22Rv1 (cell line): ENCODE measurements around the gene SCO2.

Source experiments
- H3K27ac ChIP-seq: fragments of 450-650 bp; 2 replicates; pipeline ENCODE4 v1.5.1; 2017
- ZFX ChIP-seq: fragments of 450-650 bp; IDR thresholded peaks from 2 replicates; pipeline ENCODE4 v1.6.1; 2017; ENCODE audit warnings: antibody characterized with exemption, borderline replicate concordance
- TF ChIP-seq, protein P1 (sequence below): fragments of 450-650 bp; IDR thresholded peaks from 2 replicates; pipeline ENCODE4 v1.5.1; 2017; ENCODE audit warnings: mild to moderate bottlenecking

Gene SCO2

DNA sequence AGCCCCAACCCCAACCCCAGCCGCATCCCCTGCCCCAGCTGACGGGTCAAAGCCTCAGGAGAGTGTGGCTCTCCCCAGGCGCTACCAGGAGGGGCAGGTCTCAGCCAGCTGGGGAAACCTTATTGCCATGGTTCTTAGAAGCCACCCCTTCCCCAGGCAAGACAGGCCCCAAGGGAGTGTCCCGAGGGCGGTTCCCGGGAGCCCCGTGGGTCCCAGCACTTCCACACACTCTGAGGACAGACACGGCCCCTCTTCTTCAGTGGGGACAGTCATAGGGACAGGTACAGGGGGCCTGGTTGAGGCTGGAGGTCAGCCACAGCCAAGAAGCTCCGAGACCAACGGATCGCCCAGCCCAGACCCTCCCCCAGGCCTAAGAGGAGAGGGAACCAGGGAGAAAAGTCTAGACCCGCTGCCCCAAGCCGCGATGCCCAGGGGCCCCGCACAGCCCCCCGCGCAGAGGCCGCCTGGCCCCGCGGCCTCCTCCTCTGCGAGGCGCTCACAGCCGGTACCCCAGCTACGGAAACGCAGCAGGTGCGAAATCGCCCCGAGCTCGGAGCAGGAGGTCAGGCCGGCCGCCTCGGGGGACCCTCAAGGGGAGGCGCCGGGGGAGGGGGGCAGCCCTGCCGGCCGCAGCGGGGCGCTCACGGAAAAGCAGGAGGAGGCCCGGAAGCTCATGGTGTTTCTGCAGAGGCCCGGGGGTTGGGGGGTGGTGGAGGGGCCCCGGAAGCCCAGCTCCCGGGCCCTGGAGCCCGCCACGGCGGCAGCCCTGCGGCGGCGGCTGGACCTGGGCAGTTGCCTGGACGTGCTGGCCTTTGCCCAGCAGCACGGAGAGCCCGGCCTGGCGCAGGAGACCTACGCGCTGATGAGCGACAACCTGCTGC is 22.9 kb upstream of the SCO2 start:
- TF ChIP-seq, protein P1, sequence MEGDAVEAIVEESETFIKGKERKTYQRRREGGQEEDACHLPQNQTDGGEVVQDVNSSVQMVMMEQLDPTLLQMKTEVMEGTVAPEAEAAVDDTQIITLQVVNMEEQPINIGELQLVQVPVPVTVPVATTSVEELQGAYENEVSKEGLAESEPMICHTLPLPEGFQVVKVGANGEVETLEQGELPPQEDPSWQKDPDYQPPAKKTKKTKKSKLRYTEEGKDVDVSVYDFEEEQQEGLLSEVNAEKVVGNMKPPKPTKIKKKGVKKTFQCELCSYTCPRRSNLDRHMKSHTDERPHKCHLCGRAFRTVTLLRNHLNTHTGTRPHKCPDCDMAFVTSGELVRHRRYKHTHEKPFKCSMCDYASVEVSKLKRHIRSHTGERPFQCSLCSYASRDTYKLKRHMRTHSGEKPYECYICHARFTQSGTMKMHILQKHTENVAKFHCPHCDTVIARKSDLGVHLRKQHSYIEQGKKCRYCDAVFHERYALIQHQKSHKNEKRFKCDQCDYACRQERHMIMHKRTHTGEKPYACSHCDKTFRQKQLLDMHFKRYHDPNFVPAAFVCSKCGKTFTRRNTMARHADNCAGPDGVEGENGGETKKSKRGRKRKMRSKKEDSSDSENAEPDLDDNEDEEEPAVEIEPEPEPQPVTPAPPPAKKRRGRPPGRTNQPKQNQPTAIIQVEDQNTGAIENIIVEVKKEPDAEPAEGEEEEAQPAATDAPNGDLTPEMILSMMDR, result no peak
- TF ChIP-seq ZFX, result no peak

DNA sequence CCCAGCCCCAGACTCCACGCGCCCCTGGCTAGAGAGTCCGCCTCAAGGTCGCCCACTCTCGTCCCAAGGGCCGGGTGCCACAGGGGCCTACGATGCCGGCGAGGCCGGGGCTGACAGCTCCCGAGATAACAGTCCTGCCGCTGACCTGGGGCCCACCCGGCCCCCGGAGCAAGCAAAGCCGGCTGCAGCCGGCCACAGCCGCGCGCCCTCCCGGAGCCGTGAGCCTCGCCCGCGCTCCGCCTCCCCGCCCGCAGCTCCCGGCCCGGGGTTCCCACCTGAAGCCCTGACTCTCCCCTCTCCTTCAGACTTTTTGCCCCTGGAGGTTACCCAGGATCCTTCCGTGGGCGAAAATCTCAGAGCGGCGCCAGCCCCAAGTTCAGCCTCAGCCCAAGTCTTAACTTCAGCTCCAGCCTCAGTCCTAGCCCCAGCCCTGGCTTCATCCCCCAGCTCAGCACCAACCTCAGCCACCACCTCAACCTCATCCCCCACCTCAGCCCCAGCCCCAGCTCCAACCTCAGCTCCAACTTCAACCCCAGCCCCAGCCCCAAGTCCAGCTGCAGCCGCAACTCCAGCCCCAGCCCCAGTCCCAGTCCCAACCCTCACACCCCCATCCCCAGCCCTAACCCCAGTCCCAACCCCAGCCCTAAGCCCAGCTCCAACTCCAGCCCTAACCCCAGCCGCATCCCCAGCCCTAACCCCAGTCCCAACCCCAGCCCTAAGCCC is 22.0 kb upstream of the SCO2 start:
- no peak overlapping the region for H3K27ac ChIP-seq
- no peak for TF ChIP-seq ZFX
- TF ChIP-seq, protein P1, result no peak

More for the DNA sequence above, 22.9 kb upstream of the SCO2 start:
- no peak overlapping the region for H3K27ac ChIP-seq

DNA sequence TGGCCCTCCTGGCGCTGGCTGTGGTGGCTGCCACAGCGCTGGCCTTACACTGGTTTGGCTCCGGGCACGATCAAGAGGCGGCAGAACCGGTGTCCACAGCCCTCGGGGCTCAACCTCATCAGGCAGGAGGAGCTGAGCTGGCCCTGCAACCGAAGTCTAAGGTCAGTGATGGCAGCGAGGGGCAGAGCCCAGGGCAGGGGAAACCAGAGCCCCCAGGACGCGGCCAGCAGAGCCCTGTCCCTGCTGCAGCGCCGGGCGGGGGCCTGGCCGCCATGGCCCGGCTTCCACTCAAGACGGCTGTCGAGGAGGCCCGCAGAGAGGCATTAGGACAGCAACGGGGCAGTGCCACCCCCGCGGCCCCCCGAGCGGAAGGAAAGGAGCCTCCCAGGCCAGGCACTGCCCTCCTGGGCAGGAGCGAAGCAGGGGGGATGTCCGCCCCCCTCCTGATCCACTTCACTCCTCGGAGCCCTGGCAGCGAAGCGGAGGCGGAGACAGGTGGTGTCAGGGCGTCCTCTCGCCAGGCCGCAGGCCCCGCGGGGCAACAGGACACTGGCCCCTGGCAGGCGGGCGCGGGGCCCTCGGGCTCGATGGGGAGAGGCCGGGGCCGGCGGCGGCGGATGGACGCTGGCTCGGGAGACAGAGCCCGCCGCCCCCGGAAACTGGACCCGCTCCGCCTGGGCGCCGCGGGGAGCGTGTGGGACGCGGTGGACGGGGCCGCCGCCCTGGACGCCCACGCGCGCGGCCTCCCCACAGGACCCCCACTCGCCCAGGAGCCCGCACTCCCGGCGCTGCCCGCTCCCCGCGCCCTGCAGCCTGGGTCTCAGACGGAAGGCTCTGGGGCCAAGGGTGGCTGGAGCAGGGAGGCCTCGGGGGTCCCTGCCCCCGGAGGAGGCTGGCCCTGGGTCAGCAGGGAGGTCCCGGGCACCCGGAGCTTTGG is 21.2 kb upstream of the SCO2 start:
- TF ChIP-seq, protein P1, result no peak
- no peak for TF ChIP-seq ZFX
- no peak overlapping the region for H3K27ac ChIP-seq

DNA sequence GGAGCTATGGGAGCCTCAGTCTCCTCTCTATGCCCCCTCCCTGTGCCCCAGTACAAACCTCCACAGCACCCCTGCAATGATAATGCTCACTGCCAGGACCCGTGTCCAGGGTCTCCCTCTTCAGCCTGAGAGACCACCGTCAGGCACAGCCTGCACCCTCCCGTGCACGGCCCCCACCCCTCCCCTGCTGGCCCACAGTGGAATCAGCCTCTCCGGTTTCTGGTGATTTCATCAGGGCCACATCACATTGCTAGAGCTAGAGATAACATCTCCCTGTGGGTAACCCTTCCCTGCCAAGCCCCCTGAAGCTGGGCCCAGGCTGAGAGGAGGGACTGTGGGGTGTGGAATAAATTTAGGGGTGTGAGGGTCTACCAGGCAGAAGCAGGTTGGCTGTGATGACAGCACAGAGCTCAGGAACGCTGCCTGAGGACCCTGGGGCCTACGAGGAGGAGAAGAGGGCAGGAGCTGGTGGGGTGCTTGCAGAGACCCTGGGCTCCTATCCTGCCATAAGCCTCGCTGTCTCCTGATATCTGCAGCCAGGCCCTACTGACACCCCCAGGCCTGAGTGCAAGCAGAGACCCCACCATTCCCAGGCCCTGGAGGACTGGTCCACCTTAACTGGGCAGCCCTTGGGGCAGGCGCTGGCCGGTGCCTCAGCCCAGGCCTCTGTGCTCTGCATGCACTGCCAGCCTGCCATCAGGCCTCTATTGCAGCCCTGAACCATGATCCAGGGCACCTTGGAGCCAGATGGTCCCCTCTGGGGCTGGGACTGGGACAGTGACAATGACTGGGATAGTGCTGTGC is 20.3 kb upstream of the SCO2 start, which contains the start of gene KLHDC7B:
KLHDC7B (plus strand) TSS at position 378 of the 804 bp plus-strand sequence; CDS start at position 723, 345 bp downstream.
- TF ChIP-seq, protein P1, result no peak
- TF ChIP-seq ZFX, result no peak
- no peak within 1 kb of the TSS for H3K27ac ChIP-seq

DNA sequence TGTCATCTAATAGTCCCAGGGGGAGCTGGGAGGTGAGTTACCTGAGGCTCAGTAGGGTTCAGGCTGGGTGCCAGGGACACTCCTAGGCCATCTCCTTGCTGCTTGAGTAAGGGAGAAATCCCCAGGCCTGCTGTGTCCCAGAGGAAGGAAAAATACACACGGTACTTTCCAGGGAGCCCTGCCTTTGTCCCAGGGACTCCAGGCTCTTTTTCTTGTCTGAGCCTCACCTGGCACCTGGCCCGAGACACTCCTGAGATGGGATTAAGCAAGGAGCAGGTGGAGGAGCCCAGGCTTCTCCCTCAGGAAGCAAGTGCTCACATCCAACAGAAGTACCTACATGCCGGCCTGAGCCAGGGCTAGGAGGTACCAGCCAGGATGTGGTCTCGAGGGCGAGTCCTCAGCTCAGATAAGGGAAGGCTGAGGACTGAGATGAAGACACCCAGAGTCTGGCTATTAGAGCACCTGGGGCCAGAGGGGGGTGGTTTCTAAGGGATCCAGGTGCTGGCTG is 19.4 kb upstream of the SCO2 start:
- no peak overlapping the region for H3K27ac ChIP-seq
- TF ChIP-seq, protein P1, result no peak
- TF ChIP-seq ZFX, result no peak
